ENCODE measurements around the gene OAF. TPM values are rescaled to one million over a fixed set of nuclear protein-coding genes. Genes with fewer than 3 reads are reported as not detected.
"Not testable (repeated sequence)": the region's sequence is repeated elsewhere in the genome, so short reads cannot be mapped to it uniquely, and the experiment has no call there.

Gene OAF
- total RNA-seq, 2 experiments from 2014 or later, result 0.90 to 1.2 TPM

- no peak overlapping the region for H3K4me3 Mint-ChIP-seq
- no peak overlapping the region for H3K27ac Mint-ChIP-seq
- H3K4me1 Mint-ChIP-seq (ENCODE audit: low read depth), result peaks cover 32% of the 10 kb centered on the region
- intact Hi-C loops (cut with micrococcal nuclease), result no loop called here
- peak; percentile 25 for DNase-seq
- ChIA-PET POLR2A (interaction anchor here (0.5 kb wide), 1 partner anchor 601 kb away, joined by 5 read pairs; no protein-coding TSS in a partner anchor), CTCF (interaction anchor here (1.1 to 6.5 kb wide), 4 partner anchors 10 to 57 kb away, joined by 3 to 33 read pairs (median 8); no protein-coding TSS in a partner anchor)
- H3K9me3 Mint-ChIP-seq, result no peaks in the 10 kb centered on the region
- H3K27me3 Mint-ChIP-seq, result peaks cover 79% of the 10 kb centered on the region
- H3K36me3 Mint-ChIP-seq, result no peaks in the 10 kb centered on the region
Observed at GRCh38 chr11:120244476-120245365, 33.9 kb downstream of the OAF start.

DNA sequence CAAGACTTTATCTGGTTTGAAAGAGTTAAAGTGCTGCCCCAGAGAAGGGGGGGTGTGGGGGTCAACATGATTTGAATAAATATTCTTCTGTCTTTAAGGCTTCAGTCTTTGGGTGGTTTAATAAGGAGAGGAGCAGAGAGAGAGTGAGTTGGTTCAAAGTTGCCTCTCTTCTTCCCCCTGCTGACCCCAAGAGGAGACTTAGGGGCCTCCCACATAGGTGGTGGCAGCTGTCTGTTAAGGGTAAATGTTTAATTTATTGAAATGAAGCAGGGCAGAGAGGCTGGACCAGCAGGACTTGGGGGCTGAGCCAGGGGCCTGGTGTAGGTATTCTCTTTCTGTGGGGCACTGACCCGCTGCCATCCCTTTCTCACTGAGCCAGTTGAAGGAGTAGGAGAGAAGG, 34.6 kb downstream of the OAF start:
- intact Hi-C loops (cut with micrococcal nuclease), result no loop called here
- no peak overlapping the region for H3K27ac Mint-ChIP-seq
- no peak overlapping the region for H3K4me3 Mint-ChIP-seq
- H3K27me3 Mint-ChIP-seq, result peaks cover 83% of the 10 kb centered on the region
- H3K36me3 Mint-ChIP-seq, result no peaks in the 10 kb centered on the region
- H3K9me3 Mint-ChIP-seq, result no peaks in the 10 kb centered on the region
- DNase-seq, result no peak
- H3K4me1 Mint-ChIP-seq (ENCODE audit: low read depth), result peaks cover 30% of the 10 kb centered on the region
- POLR2A ChIA-PET, result no interaction called here
- CTCF ChIA-PET, result interaction anchor here (3.0 to 6.5 kb wide), 2 partner anchors 12 to 56 kb away, joined by 7 to 33 read pairs; no protein-coding TSS in a partner anchor

DNA sequence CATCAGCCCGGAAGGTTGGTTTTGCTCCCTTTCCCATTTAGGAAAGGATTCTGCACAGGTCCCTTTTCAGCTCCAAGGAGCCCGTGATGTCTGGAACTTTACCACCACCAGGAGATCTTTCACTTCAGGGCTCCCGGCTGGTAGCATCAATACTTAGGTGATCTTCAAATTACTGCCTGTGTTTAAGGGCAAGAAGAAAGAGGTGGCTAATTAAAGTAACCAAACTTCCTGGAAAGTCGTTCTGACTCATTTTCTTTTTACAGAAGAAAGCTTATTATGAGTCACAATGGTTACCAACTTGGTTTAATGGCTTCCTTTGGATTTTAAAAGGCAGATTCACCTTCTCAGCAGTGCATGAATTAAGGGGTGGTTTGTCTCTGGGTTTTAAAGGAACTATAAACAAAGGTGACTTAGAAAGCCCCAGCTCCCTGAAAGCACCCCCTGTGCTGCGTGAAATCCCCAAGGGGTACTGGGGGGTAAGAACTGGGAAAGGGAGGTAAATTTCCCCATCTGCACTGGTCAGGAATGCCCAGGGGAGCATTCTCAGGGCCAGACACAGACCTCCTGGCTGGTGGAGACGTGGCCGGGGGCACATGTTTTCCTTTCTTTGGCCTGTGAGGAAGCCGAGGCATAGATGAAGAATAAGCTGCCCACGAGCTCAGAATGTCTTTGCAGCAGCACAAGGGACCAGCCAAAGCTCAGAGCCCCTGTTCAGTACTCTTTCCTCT, 37.9 kb downstream of the OAF start:
- H3K4me3 Mint-ChIP-seq, result no peak overlapping the region
- no peak overlapping the region for H3K27ac Mint-ChIP-seq
- no peaks in the 10 kb centered on the region for H3K36me3 Mint-ChIP-seq
- intact Hi-C loops (cut with micrococcal nuclease), result loop anchor here (2.0 kb wide), 1 partner anchor 88 kb away; the partner anchor contains the start of gene ARHGEF12
- no peak for DNase-seq
- POLR2A ChIA-PET, result no interaction called here
- H3K4me1 Mint-ChIP-seq (ENCODE audit: low read depth), result peaks cover 29% of the 10 kb centered on the region
- H3K9me3 Mint-ChIP-seq, result no peaks in the 10 kb centered on the region
- CTCF ChIA-PET, result interaction anchor here (1.1 to 6.5 kb wide), 5 partner anchors 9 to 86 kb away, joined by 3 to 33 read pairs (median 5); partner anchors contain the start of gene POU2F3
- H3K27me3 Mint-ChIP-seq, result peaks cover 62% of the 10 kb centered on the region

- no peak for DNase-seq
- H3K9me3 Mint-ChIP-seq, result no peaks in the 10 kb centered on the region
- H3K27me3 Mint-ChIP-seq, result peaks cover 67% of the 10 kb centered on the region
- CTCF ChIA-PET, result interaction anchor here (1.1 to 6.5 kb wide), 5 partner anchors 10 to 85 kb away, joined by 3 to 33 read pairs (median 5); partner anchors contain the start of gene POU2F3
- no peak overlapping the region for H3K4me3 Mint-ChIP-seq
- intact Hi-C loops (cut with micrococcal nuclease), result loop anchor here (2.0 kb wide), 1 partner anchor 87 kb away; the partner anchor contains the start of gene ARHGEF12
- H3K4me1 Mint-ChIP-seq (ENCODE audit: low read depth), result peaks cover 26% of the 10 kb centered on the region
- H3K27ac Mint-ChIP-seq, result no peak overlapping the region
- POLR2A ChIA-PET, result interaction anchor here (0.6 kb wide), 1 partner anchor 1820 kb away, joined by 3 read pairs; no protein-coding TSS in a partner anchor
- no peaks in the 10 kb centered on the region for H3K36me3 Mint-ChIP-seq
Observed at GRCh38 chr11:120249279-120250262, 38.7 kb downstream of the OAF start.

GRCh38 chr11:120253377-120253776, 42.5 kb downstream of the OAF start:
- H3K9me3 Mint-ChIP-seq; H3K36me3 Mint-ChIP-seq; POLR2A ChIA-PET; H3K27ac Mint-ChIP-seq; CTCF ChIA-PET; intact Hi-C loops (cut with micrococcal nuclease); DNase-seq; H3K4me3 Mint-ChIP-seq: not testable (repeated sequence)
- peaks cover 64% of the 10 kb centered on the region for H3K27me3 Mint-ChIP-seq
- peaks cover 14% of the 10 kb centered on the region for H3K4me1 Mint-ChIP-seq (ENCODE audit: low read depth)

- Mint-ChIP-seq H3K4me1 (ENCODE audit: low read depth) (peaks cover 3% of the 10 kb centered on the region), H3K4me3 (no peak overlapping the region), H3K27me3 (peaks cover 60% of the 10 kb centered on the region), H3K9me3 (no peaks in the 10 kb centered on the region), H3K27ac (no peak overlapping the region), H3K36me3 (no peaks in the 10 kb centered on the region)
- ChIA-PET POLR2A (no interaction called here), CTCF (interaction anchor here (0.7 kb wide), 1 partner anchor 11 kb away, joined by 3 read pairs; no protein-coding TSS in a partner anchor)
- intact Hi-C loops (cut with micrococcal nuclease), result no loop called here
- DNase-seq, result no peak
Observed at GRCh38 chr11:120254788-120255518, 44.1 kb downstream of the OAF start.

DNA sequence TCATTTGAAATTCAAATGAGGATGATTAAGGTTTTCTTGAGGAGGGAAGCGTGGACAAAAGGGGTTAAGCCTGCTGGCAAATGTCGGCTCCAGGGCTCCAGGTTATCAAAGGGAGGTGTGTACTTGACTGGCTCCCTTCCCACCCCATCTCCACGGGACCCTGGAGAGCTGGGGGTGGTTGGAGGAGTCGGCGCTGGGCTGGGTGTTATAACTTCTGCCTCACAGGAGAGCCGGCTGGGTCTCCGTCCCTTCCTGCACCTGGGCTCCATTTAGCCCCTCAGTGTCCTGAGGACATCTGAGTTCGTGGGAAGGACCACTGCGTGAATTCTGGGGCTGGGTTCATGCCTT, 44.7 kb downstream of the OAF start:
- ChIA-PET POLR2A (no interaction called here), CTCF (no interaction called here)
- intact Hi-C loops (cut with micrococcal nuclease), result no loop called here
- DNase-seq, result no peak
- H3K27me3 Mint-ChIP-seq, result peaks cover 55% of the 10 kb centered on the region
- H3K9me3 Mint-ChIP-seq, result no peaks in the 10 kb centered on the region
- H3K4me3 Mint-ChIP-seq, result no peak overlapping the region
- H3K36me3 Mint-ChIP-seq, result no peaks in the 10 kb centered on the region
- no peak overlapping the region for H3K27ac Mint-ChIP-seq
- peaks cover 3% of the 10 kb centered on the region for H3K4me1 Mint-ChIP-seq (ENCODE audit: low read depth)

DNA sequence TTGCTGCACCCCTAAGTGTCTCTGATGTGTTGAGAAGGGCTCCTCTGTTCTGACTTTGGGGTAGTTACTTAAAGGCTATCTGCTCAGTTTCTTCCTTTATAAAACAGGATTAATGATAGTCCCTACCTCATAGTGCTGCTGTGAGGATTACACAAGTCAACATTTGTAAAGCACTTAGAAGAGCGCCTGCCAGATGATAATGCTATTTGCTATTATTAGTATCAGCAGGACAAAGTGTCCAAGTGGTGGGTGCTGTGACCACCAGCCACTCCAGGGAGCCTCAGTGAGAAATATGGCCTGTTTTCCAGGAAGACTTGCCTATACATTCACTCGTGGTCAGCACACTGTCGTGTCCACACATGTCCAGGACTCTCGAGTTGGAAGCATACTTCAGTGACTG, 45.3 kb downstream of the OAF start:
- no peak for DNase-seq
- ChIA-PET CTCF (no interaction called here), POLR2A (no interaction called here)
- H3K27ac Mint-ChIP-seq, result no peak overlapping the region
- H3K36me3 Mint-ChIP-seq, result no peaks in the 10 kb centered on the region
- H3K4me1 Mint-ChIP-seq (ENCODE audit: low read depth), result peaks cover 3% of the 10 kb centered on the region
- intact Hi-C loops (cut with micrococcal nuclease), result no loop called here
- H3K4me3 Mint-ChIP-seq, result no peak overlapping the region
- H3K9me3 Mint-ChIP-seq, result no peaks in the 10 kb centered on the region
- peaks cover 54% of the 10 kb centered on the region for H3K27me3 Mint-ChIP-seq

- peaks cover 54% of the 10 kb centered on the region for H3K27me3 Mint-ChIP-seq
- H3K27ac Mint-ChIP-seq, result no peak overlapping the region
- intact Hi-C loops (cut with micrococcal nuclease), result no loop called here
- H3K9me3 Mint-ChIP-seq, result no peaks in the 10 kb centered on the region
- H3K4me1 Mint-ChIP-seq (ENCODE audit: low read depth), result peaks cover 3% of the 10 kb centered on the region
- no peak for DNase-seq
- POLR2A ChIA-PET, result no interaction called here
- CTCF ChIA-PET, result interaction anchor here (1.7 kb wide), 1 partner anchor 13 kb away, joined by 7 read pairs; no protein-coding TSS in a partner anchor
- H3K4me3 Mint-ChIP-seq, result no peak overlapping the region
- H3K36me3 Mint-ChIP-seq, result no peaks in the 10 kb centered on the region
Observed at GRCh38 chr11:120256779-120257178, 45.9 kb downstream of the OAF start.

- Mint-ChIP-seq H3K27me3 (peaks cover 52% of the 10 kb centered on the region), H3K9me3 (no peaks in the 10 kb centered on the region), H3K4me3 (no peak overlapping the region), H3K27ac (no peak overlapping the region), H3K4me1 (ENCODE audit: low read depth) (peaks cover 3% of the 10 kb centered on the region), H3K36me3 (no peaks in the 10 kb centered on the region)
- DNase-seq, result no peak
- intact Hi-C loops (cut with micrococcal nuclease), result no loop called here
- ChIA-PET POLR2A (no interaction called here), CTCF (interaction anchor here (1.7 kb wide), 1 partner anchor 13 kb away, joined by 7 read pairs; no protein-coding TSS in a partner anchor)
Observed at GRCh38 chr11:120257346-120257745, 46.5 kb downstream of the OAF start.

DNA sequence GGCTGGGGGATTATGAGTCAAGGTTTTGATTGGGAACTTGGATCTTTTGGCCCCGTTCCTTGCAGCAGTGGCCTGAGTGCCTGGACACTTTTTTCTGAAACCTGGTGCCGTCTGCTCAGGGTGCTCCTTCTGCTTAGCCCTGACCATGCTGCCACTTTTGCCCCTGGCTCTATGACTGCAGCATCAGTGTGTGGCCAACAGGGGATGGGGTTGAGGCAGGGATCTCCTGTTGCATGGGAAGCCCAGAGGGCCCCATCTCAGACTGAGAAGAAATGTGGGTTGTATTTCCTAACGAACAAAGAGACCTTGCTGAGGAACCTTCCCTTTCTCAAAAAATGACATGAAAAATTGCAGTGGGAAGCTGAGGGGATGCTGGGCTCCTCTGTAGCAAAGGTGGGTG, 47.8 kb downstream of the OAF start:
- no peak overlapping the region for H3K27ac Mint-ChIP-seq
- CTCF ChIA-PET, result interaction anchor here (1.7 kb wide), 1 partner anchor 14 kb away, joined by 7 read pairs; no protein-coding TSS in a partner anchor
- H3K27me3 Mint-ChIP-seq, result peaks cover 47% of the 10 kb centered on the region
- no peaks in the 10 kb centered on the region for H3K36me3 Mint-ChIP-seq
- DNase-seq, result no peak
- H3K4me3 Mint-ChIP-seq, result no peak overlapping the region
- peaks cover 3% of the 10 kb centered on the region for H3K4me1 Mint-ChIP-seq (ENCODE audit: low read depth)
- H3K9me3 Mint-ChIP-seq, result no peaks in the 10 kb centered on the region
- POLR2A ChIA-PET, result no interaction called here
- intact Hi-C loops (cut with micrococcal nuclease), result no loop called here

All from activated CD4-positive, alpha-beta memory T cell treated with anti-CD3 and anti-CD28 coated beads for 36 hours (primary cell).